Measurements from ENCODE around the gene SMIM24.

GRCh38 chr19:3474614-3475013 lies 5.7 kb downstream of the SMIM24 start:
- TF ChIP-seq CTCF (IDR thresholded peaks at IDR 0.05) (no peak), POLR2A (IDR thresholded peaks at IDR 0.05) (no peak)

Data from heart left ventricle (tissue), 13 donors.